GM18907 (cell line): Measurements from ENCODE around the gene LPCAT1.

Experiments used
- ATAC-seq: cut with Tn5 transposase; IDR thresholded peaks from one replicate; pipeline ENCODE4 v1.9.1; 2021; ENCODE audit warnings: mild to moderate bottlenecking, moderate library complexity; ENCODE audit not compliant: unreplicated experiment

LPCAT1 gene

DNA sequence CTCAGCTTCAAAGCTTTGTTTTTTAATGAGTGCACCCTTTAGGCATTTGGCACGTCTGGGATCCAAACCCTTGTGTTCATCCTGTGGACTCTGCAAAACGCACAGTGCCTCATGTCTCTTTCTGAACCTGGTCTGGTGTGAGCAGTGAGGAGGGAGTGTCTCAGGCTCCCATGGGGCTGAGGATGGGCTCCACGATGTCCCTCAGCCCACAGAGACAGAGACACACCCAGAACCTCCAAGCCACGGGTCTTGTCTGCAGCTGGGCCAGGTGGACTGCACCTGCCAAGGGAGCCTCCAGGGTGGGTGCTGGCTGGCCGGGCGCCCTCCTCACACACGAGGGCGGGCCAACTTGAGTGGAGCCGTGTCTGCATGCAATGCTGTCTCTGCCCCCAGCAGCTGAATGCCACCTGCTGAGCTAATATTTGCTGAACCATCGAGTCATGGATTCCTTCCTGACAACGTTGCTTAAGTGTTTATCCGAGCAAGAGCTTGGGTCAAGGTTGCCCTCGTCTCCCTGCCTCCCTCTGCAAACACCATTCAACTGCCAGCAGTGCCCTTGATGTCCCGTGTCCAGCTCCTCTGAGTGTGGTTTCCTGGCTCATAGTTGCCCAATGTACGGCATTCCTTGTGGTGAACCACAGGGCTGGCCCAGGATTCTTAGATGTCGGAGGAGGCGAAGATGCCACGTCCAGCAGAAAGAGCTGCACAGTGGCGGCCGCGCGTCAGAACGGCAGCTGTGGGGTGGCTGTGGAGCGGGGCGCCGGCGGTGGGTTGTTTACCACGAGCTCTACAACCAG is 31.4 kb upstream of the LPCAT1 start:
- ATAC-seq, result no peak

- ATAC-seq, result no peak
Observed at GRCh38 chr5:1554410-1554967, 30.7 kb upstream of the LPCAT1 start.

DNA sequence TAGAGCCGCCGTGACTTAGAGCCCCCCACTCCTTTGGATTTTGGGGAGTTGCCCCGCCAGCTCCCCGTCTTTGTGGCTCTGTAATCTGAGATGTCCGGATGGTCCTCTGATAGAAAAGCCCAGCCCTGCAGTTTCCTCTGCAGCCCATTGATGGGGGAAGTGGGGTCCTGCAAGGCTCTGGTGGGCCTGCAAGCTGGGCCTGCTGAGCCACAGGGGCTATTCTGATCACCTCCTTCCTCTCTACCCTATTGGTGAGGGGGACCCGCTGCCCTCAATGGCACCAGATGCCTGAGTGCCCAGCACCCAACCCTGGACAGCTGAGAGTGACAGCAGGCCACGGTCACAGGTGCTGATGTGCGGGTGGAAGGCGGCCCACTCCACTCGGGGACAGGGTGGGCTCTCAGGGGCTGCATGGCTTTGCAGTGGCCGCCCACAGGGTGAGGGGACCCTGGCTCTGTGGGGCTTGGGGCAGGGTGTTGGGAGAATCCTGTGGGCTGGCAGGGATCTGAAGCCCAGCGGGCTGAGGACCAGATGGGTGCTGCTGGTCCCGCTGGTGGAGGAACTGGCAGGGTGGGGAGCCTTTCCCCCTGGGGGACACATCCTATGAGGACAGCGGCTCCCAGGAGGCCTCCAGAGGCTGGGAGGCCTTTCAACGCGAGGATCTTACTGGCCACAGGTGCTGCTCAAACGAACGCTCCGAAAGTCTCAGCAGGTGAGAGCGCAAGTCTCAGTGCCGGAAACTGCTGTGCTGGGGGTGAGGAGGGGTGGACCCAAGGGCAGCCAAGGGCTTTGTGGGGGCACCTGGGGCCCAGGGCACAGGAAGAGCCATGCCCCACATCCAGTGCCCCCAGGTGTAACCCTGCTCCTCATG is 30.0 kb upstream of the LPCAT1 start:
- no peak for ATAC-seq

GRCh38 chr5:1552521-1553255 is 28.9 kb upstream of the LPCAT1 start:
- ATAC-seq, result no peak

GRCh38 chr5:1551426-1552301 is 27.9 kb upstream of the LPCAT1 start:
- no peak for ATAC-seq

- no peak for ATAC-seq
Observed at GRCh38 chr5:1550287-1551076, 26.7 kb upstream of the LPCAT1 start.

- ATAC-seq, result no peak
Observed at GRCh38 chr5:1549475-1550030, 25.8 kb upstream of the LPCAT1 start.

DNA sequence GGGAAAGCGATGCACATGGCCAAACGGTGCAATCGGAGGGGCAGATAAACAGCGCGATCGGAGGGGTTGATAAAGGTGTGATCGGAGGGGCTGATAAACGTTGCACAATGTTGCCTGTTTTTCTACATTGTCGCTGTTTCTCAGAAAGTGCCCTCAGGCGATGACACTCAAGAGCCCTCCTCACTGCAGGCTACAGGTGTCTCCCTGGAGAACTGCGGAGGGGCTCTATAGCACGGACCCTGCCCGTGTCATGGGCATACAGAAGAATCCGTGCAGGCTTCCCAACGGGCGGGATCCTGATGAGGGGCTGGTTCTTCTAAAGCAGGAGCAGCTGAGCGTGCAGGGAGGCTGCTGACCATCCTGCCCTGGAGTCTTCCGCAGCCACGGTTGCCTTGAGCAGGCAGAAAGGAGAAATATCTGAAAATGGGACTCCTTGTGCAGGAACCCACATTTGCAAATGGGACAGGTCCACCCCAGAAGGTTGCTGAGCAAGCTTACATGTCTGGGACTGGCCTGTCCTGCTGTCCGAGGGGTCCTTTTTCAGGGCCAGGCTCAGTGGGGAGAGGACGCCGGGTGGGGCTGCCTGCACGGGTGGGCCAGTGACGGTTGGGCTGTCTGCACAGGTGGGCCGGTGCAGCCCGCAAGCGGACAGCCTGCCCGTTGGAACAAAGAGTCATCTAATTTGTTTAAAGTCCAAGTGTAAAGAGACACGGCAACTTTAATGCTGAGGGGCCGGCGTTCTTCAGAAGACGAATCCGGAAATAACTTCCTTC is 25.1 kb upstream of the LPCAT1 start:
- ATAC-seq, result no peak

DNA sequence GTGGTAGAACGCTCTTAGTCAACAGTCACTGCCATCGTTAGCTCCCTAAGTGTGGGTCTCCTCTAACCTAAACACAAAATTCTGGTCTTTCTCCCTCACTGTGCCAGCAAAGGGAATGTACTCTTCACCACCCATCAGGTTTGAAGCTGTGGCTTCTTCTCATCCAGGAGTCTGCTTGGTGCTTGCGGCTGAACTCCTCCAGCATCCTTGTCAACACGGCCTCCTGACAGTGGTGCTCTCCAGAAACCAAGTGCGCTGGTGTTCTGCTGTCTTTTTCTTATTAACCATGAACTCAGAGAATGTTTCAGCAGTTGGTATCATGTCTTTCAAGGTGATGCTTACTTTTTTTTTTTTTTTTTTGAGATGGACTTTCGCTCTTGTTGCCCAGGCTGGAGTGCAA is 23.9 kb upstream of the LPCAT1 start:
- ATAC-seq, result no peak

DNA sequence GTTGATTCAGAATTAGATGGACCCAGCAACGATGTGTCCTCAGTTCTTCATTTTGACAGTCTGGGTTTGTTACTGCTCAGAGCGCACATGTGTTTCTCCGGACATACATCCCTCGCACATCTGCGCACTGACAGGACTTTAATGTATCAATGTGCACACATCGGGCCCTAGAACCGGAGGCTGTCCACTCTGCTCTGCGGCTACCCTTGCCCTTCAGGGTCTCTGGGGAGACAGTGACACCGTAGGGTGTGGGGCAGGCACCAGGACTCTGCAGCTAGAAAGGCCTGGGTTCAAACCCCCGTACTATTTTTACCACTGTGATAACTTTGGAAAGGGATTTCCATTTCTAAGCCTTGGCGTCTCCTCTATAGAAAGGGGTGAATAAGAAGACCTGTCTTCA is 23.5 kb upstream of the LPCAT1 start:
- ATAC-seq, result no peak

DNA sequence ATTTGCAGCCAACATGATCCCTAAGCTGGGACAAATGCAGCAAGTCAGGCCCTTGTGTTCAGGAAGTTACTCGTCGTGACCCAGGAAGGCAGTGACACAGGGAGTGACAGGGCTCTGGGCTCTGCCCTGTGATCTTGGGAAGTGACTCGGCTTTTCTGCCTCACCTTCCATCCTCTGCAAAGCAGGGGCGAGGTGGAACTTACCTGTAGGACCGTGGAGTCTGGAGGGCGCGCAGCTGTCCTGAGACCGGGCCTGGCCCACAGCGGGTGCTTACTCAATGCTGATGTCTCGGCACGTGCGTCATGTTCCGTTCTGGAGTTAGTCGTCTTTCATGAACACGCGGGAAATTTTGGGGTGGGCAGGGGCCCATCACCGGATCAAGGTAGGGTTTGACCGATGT is 22.8 kb upstream of the LPCAT1 start:
- ATAC-seq, result no peak

DNA sequence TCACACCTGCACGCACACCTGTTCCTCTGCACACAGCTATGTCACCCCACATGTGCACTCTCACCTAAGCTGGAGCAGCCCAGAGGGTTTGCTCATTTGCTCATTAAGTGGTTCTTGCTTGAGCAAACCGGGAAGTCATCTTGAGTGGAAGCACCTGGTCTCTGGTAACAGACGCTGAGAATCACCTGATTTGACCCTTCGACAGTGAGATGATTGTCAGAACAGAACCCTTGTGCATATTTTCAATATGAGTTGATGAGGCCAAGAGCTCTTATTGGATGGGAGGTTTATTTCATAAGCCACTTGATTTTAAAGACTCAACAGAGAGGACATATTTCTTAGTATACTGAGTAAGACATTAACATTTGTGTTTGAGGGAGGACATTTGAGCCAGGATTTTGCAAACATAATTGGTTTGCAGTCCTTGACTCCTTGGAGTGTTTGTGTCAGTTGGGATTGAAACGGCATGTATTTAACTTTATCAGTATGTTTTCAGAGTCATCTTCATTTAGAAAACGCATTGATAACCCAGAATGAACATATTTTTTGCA is 22.1 kb upstream of the LPCAT1 start:
- no peak for ATAC-seq

DNA sequence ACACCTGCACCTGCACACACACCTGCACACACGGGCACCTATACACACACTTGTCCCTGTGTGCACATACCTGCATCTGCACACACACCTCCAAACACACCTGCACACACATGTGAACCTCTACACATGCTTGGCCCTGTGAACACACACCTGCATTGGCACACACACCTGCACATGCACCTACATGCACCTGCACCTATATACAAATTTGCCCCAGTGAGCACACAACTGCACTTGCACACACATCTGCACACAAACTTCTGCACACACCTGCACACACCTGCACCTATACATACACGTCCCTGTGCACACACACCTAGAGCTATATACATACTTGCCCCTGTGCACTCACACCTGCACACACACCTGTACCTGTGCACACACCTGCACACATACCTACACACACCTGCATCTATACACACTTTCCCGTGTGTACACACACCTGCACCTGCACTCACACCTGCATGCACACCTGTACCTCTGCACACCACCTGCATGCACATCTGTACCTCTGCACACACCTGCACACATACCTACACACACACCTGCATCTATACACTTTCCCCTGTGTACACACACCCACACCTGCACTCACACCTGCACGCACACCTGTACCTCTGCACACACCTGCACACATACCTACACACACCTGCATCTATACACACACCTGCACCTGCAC is 21.5 kb upstream of the LPCAT1 start:
- ATAC-seq, result no peak

- no peak for ATAC-seq
Observed at GRCh38 chr5:1544294-1544961, 20.7 kb upstream of the LPCAT1 start.

GRCh38 chr5:1543398-1544293 is 19.9 kb upstream of the LPCAT1 start:
- no peak for ATAC-seq

DNA sequence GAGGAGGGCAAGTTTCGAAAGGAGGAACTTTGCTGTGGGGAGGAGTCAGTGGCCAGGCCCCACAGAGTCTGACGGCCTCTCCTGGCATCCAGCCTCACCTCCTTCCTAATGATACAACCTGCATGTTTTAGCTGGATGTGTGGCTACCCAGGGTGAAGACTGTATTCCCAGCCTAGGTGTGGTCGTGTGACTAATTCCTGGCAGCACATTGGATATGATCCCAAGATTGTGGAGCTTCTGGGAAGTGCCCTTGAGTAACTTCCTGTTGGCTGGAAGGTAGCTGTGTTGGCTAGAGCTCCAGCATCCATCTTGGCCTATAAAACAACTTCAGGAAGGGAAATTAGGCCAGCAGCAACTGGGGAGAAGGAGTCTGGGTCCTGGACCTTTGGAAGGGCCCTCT is 19.0 kb upstream of the LPCAT1 start:
- ATAC-seq, result no peak
